Thyroid gland (tissue), 4 donors: ENCODE results near the gene COL26A1. TPM values are rescaled to one million over a fixed set of nuclear protein-coding genes. Genes with fewer than 3 reads are reported as not detected.
"Not testable (repeated sequence)": the region's sequence is repeated elsewhere in the genome, so short reads cannot be mapped to it uniquely, and the experiment has no call there.

Source experiments
- DNase-seq, 2 donors: peaks; one replicate each; pipeline ENCODE4 v3.0.0-alpha.2; 2019
- H3K27ac ChIP-seq, 3 donors: fragments of 200-600 bp; sonication (generic); 1 replicate in 2 of 3; 2 replicates in 1 of 3; pipeline ENCODE4 v1.5.1; 2016 to 2019; ENCODE audit warnings: mild to moderate bottlenecking in 1 of 3, moderate library complexity in 1 of 3
- H3K27me3 ChIP-seq: fragments of 200-600 bp; sonication (generic); one replicate; pipeline ENCODE4 v1.5.1; 2019
- H3K36me3 ChIP-seq, 2 donors: fragments of 200-600 bp; sonication (generic); one replicate each; pipeline ENCODE4 v1.5.1; 2016 to 2019
- H3K4me1 ChIP-seq, 2 donors: fragments of 200-600 bp; sonication (generic); one replicate each; pipeline ENCODE4 v1.5.1; 2017 to 2019
- H3K4me3 ChIP-seq, 3 donors: fragments of 200-600 bp; sonication (generic); replicated peaks in 1 of 3; 1 replicate in 2 of 3; 2 replicates in 1 of 3; pipeline ENCODE4 v1.5.1; 2016; ENCODE audit warnings: mild to moderate bottlenecking in 1 of 3
- H3K9me3 ChIP-seq: fragments of 200-600 bp; sonication (generic); one replicate; pipeline ENCODE4 v1.5.1; 2017
- POLR2A ChIP-seq, 2 donors: fragments of 450-650 bp; IDR thresholded peaks; one replicate each; pipeline ENCODE4 v1.6.1; 2017; ENCODE audit warnings: antibody characterized with exemption in 2 of 2, mild to moderate bottlenecking in 2 of 2, moderate library complexity in 1 of 2
- WGBS, 2 donors: methylation state at CpG; one replicate each; pipeline ENCODE4 v1.1.5; 2017; 5-methylcytosine and 5-hydroxymethylcytosine counted together
- intact Hi-C: fragments of 100-400 bp; cut with DNase I; formaldehyde crosslinking; loops from one replicate; pipeline ENCODE4 v1.15.1; 2023
- total RNA-seq, 4 donors: library from RNA; depleted of rRNA; stranded (reverse); fragments of >200 nt; gene quantifications; one replicate each; pipeline ENCODE4 v1.2.3, GENCODE V29; 2016
- TF ChIP-seq, protein P1 (sequence below), 6 experiments: fragments of 200-600 bp in 3 of 6; fragments of 450-650 bp in 3 of 6; sonication (generic) in 3 of 6; IDR thresholded peaks; one replicate each; pipeline ENCODE4 v1.5.1; 2016 to 2019; ENCODE audit warnings: antibody characterized with exemption in 6 of 6, mild to moderate bottlenecking in 2 of 6, inconsistent platforms in 1 of 6, moderate library complexity in 1 of 6

Gene COL26A1
- total RNA-seq, 4 donors from 2014 or later, result not detected

DNA sequence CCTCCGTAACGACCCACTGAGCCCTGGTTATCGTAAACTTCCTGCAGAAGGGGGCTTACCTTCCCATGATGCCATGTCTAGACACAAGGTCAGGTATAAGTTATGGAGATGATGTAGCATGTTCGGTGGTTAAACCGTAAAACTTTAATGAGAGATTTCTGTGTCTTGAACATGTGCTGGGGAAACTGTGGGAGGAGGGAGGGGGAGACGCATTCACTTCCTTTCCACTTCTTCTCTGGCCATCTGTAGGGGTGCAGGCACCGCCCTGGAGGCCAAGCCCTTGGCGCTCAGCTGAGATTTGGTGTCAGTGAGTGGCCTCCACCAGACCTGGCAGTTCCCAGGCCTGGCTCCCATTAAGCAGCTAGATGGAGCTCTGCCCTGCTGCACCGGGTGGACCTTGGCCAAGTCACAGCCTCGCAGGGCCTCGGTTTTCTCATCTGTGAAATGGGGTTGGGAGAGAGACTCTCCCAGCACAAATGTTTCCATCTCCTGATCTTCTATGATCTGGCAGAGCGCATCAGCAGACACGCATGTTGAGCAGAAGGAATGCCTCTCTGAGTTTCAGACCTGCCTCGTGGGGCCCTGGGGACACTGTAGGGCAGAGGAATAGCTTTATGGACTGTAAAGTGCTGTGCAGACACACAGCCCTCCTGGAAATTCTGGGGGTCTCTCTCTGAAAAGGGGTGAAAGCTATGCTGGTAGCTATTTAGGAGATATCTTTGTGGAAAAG is 106.0 kb downstream of the COL26A1 start:
- no peak for TF ChIP-seq POLR2A (IDR thresholded peaks at IDR 0.05)
- TF ChIP-seq, protein P1, sequence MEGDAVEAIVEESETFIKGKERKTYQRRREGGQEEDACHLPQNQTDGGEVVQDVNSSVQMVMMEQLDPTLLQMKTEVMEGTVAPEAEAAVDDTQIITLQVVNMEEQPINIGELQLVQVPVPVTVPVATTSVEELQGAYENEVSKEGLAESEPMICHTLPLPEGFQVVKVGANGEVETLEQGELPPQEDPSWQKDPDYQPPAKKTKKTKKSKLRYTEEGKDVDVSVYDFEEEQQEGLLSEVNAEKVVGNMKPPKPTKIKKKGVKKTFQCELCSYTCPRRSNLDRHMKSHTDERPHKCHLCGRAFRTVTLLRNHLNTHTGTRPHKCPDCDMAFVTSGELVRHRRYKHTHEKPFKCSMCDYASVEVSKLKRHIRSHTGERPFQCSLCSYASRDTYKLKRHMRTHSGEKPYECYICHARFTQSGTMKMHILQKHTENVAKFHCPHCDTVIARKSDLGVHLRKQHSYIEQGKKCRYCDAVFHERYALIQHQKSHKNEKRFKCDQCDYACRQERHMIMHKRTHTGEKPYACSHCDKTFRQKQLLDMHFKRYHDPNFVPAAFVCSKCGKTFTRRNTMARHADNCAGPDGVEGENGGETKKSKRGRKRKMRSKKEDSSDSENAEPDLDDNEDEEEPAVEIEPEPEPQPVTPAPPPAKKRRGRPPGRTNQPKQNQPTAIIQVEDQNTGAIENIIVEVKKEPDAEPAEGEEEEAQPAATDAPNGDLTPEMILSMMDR (IDR thresholded peaks at IDR 0.05), result no peak
- Histone ChIP-seq H3K9me3 (no peaks in the 10 kb centered on the region), H3K27ac (no peak overlapping the region), H3K36me3 (no peaks in the 10 kb centered on the region), H3K27me3 (no peaks in the 10 kb centered on the region), H3K4me1 (no peaks in the 10 kb centered on the region), H3K4me3 (no peak overlapping the region)
- intact Hi-C loops, result no loop called here
- WGBS, 2 donors, result 73 to 83% methylated on average over 11 to 14 of the region's 14 CpGs
- peak in 1 of 2 donors; percentile 13 for DNase-seq

DNA sequence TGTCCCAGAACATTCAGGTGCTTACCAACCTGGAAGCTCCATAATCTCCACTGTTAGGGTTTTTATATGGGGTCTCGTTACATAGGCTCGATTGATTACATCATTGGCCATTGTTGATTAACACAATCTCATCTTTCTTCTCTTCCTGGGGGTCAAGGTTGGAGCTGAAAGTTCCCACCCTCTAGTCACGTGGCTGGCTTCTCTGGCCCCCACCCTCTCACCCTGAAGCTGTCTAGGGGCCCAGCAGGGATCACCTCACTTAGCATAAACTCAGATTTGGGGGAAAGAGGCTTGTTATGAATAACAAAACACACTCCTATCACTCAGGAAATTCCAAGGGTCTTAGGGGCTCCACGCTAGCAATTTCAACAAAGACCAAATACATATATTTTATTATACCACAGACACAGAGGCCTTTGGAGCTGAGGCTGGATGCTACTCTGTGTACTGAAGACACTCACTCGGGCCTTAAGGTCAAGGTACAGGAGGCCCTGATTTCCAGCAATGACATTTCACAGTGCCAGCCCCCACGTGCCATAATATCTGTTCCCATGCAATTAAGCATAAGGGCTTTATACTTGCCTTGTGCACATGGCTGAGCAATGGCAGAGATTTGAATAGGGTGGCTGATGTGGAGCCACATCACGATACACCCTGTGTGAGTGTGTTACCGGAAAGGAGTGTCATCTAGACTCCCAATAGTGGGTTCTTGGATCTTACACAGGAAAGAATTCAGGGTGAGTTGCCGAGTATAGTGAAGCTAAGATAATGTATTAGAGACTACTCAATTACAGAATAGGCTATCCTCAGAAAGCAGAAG is 108.2 kb downstream of the COL26A1 start:
- 87 to 90% methylated on average over 8 to 9 of the region's 9 CpGs for WGBS, 2 donors
- H3K9me3 ChIP-seq, result no peaks in the 10 kb centered on the region
- H3K4me3 ChIP-seq, result no peak overlapping the region
- TF ChIP-seq POLR2A (IDR thresholded peaks at IDR 0.05), result no peak
- TF ChIP-seq, protein P1 (IDR thresholded peaks at IDR 0.05), result no peak
- no peaks in the 10 kb centered on the region for H3K36me3 ChIP-seq
- intact Hi-C loops, result no loop called here
- H3K4me1 ChIP-seq, result no peaks in the 10 kb centered on the region
- H3K27me3 ChIP-seq, result no peaks in the 10 kb centered on the region
- no peak overlapping the region for H3K27ac ChIP-seq
- DNase-seq, result no peak

DNA sequence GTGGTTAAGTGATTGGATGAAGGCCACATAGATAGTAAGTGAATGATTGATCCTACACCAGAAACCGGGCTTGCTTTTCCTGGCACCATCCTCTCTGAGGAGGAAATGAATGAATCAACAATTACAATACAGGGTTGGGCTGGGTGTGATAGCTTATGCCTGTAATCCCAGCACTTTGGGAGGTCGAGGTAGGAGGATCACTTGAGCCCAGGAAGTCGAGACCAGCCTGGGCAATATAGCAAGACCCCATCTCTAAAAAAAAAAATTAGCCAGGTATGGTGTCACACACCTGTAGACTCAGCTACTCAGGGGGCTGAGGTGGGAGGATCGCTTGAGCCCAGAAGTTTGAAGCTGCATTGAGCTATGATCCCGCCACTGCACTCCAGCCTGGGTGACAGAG is 111.5 kb downstream of the COL26A1 start:
- no peaks in the 10 kb centered on the region for H3K36me3 ChIP-seq
- TF ChIP-seq, protein P1 (IDR thresholded peaks at IDR 0.05), result no peak
- no peak for TF ChIP-seq POLR2A (IDR thresholded peaks at IDR 0.05)
- DNase-seq, result no peak
- H3K27ac ChIP-seq, result no peak overlapping the region
- H3K4me3 ChIP-seq, result no peak overlapping the region
- H3K4me1 ChIP-seq, result no peaks in the 10 kb centered on the region
- intact Hi-C loops, result no loop called here
- 66 to 90% methylated on average over 5 of the region's 5 CpGs for WGBS, 2 donors
- H3K9me3 ChIP-seq, result no peaks in the 10 kb centered on the region
- H3K27me3 ChIP-seq, result no peaks in the 10 kb centered on the region

DNA sequence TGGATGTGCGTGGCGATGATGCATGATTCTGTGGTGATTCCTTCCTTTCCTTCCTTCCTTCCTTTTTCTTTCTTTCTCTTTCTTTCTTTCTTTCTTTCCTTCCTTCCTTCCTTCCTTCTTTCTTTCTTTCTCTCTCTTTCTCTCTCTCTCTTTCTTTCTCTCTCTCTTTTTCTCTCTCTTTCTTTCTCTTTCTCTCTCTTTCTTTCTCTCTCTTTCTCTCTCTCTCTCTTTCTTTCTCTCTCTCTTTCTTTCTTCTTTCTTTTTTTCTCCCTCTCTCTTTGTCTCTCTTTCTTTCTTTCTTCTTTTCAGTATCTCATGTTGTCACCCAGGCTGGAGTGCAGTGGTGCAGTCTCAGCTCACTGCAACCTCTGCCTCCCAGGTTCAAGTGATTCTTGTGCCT is 113.0 kb downstream of the COL26A1 start:
- DNase-seq, H3K9me3 ChIP-seq, H3K4me1 ChIP-seq, H3K27me3 ChIP-seq, H3K36me3 ChIP-seq, intact Hi-C loops, H3K4me3 ChIP-seq, H3K27ac ChIP-seq: not testable (repeated sequence)
- 83 to 97% methylated on average over 2 of the region's 2 CpGs for WGBS, 2 donors

DNA sequence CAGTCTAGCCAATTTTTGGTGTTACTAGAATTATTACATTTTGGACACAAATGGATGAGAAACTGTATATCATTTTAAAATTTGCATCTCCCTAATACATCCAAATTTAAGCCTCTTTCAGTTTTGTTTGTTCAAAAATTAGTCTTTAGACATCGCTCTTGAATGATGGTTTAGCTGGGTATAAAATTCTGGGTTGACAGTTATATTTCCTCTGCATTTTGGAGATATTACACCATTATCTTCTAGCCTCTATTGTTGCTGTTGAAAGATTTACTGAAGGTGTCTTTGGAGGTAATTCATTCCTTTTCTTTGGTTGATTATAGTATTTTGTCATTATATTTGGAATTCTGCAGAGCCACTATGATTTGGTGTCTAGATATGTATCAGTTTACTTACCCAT is 116.5 kb downstream of the COL26A1 start:
- no peak overlapping the region for H3K4me3 ChIP-seq
- WGBS, 2 donors, result 96 to 97% methylated on average over 1 of the region's 1 CpG
- no peaks in the 10 kb centered on the region for H3K4me1 ChIP-seq
- TF ChIP-seq, protein P1 (IDR thresholded peaks at IDR 0.05), result no peak
- TF ChIP-seq POLR2A (IDR thresholded peaks at IDR 0.05), result no peak
- intact Hi-C loops, result no loop called here
- no peaks in the 10 kb centered on the region for H3K27me3 ChIP-seq
- DNase-seq, result no peak
- no peak overlapping the region for H3K27ac ChIP-seq
- H3K9me3 ChIP-seq, result no peaks in the 10 kb centered on the region
- H3K36me3 ChIP-seq, result no peaks in the 10 kb centered on the region

DNA sequence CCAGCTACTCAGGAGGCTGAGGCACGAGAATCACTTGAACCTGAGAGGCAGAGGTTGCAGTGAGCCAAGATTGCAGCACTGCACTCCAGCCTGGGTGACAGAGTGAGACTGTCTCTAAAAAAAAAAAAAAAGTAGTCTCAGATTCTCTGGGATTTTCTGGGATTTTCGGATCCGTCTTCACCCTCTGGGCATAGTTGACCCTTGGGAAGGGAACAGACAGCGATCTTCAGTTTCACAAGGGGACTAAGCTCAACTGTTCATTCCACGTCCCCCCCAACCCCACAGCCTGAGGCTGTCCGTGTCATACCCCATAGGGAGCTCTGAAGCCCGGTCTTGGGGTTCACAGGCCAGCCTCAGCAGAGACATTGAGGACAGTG is 123.4 kb downstream of the COL26A1 start:
- H3K27me3 ChIP-seq, H3K36me3 ChIP-seq, H3K9me3 ChIP-seq, intact Hi-C loops, DNase-seq, H3K27ac ChIP-seq, H3K4me1 ChIP-seq, H3K4me3 ChIP-seq: not testable (repeated sequence)
- 87 to 89% methylated on average over 4 to 7 of the region's 7 CpGs for WGBS, 2 donors
